Measurements from ENCODE around the gene ROR2.

Gene ROR2

GRCh38 chr9:91536211-91536691 is 413.8 kb downstream of the ROR2 start:
- no peak for ATAC-seq
- TF ChIP-seq ARNTL (CRISPR knock-in tag; IDR thresholded peaks at IDR 0.05; ENCODE audit: borderline replicate concordance, low read depth) (no peak), OSR1 (CRISPR knock-in tag; IDR thresholded peaks at IDR 0.05) (no peak), TCF4 (CRISPR knock-in tag; IDR thresholded peaks at IDR 0.05; ENCODE audit: borderline replicate concordance) (no peak), SNAI2 (CRISPR knock-in tag; IDR thresholded peaks at IDR 0.05) (no peak), ZC3H10 (CRISPR knock-in tag; IDR thresholded peaks at IDR 0.05) (no peak), ISL1 (CRISPR knock-in tag; IDR thresholded peaks at IDR 0.05) (no peak), CSDC2 (CRISPR knock-in tag; IDR thresholded peaks at IDR 0.05) (no peak), ESRRG (CRISPR knock-in tag; IDR thresholded peaks at IDR 0.05) (no peak), ZNF8 (CRISPR knock-in tag; IDR thresholded peaks at IDR 0.05) (no peak), ZNF565 (CRISPR knock-in tag; conservative IDR thresholded peaks at IDR 0.05; ENCODE audit: low read depth) (no peak), BACH2 (CRISPR knock-in tag; IDR thresholded peaks at IDR 0.05; ENCODE audit: borderline replicate concordance) (no peak), GLIS3 (CRISPR knock-in tag; IDR thresholded peaks at IDR 0.05) (no peak), ZFP3 (CRISPR knock-in tag; IDR thresholded peaks at IDR 0.05) (no peak), ZFP30 (CRISPR knock-in tag; IDR thresholded peaks at IDR 0.05) (no peak)
- TF ChIP-seq, protein P1, sequence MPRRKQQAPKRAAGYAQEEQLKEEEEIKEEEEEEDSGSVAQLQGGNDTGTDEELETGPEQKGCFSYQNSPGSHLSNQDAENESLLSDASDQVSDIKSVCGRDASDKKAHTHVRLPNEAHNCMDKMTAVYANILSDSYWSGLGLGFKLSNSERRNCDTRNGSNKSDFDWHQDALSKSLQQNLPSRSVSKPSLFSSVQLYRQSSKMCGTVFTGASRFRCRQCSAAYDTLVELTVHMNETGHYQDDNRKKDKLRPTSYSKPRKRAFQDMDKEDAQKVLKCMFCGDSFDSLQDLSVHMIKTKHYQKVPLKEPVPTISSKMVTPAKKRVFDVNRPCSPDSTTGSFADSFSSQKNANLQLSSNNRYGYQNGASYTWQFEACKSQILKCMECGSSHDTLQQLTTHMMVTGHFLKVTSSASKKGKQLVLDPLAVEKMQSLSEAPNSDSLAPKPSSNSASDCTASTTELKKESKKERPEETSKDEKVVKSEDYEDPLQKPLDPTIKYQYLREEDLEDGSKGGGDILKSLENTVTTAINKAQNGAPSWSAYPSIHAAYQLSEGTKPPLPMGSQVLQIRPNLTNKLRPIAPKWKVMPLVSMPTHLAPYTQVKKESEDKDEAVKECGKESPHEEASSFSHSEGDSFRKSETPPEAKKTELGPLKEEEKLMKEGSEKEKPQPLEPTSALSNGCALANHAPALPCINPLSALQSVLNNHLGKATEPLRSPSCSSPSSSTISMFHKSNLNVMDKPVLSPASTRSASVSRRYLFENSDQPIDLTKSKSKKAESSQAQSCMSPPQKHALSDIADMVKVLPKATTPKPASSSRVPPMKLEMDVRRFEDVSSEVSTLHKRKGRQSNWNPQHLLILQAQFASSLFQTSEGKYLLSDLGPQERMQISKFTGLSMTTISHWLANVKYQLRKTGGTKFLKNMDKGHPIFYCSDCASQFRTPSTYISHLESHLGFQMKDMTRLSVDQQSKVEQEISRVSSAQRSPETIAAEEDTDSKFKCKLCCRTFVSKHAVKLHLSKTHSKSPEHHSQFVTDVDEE (CRISPR knock-in tag; IDR thresholded peaks at IDR 0.05) = no peak
- TF ChIP-seq, protein P2, sequence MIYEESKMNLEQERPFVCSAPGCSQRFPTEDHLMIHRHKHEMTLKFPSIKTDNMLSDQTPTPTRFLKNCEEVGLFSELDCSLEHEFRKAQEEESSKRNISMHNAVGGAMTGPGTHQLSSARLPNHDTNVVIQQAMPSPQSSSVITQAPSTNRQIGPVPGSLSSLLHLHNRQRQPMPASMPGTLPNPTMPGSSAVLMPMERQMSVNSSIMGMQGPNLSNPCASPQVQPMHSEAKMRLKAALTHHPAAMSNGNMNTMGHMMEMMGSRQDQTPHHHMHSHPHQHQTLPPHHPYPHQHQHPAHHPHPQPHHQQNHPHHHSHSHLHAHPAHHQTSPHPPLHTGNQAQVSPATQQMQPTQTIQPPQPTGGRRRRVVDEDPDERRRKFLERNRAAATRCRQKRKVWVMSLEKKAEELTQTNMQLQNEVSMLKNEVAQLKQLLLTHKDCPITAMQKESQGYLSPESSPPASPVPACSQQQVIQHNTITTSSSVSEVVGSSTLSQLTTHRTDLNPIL (CRISPR knock-in tag; IDR thresholded peaks at IDR 0.05; ENCODE audit: low read depth) = no peak
- TF ChIP-seq, protein P3, sequence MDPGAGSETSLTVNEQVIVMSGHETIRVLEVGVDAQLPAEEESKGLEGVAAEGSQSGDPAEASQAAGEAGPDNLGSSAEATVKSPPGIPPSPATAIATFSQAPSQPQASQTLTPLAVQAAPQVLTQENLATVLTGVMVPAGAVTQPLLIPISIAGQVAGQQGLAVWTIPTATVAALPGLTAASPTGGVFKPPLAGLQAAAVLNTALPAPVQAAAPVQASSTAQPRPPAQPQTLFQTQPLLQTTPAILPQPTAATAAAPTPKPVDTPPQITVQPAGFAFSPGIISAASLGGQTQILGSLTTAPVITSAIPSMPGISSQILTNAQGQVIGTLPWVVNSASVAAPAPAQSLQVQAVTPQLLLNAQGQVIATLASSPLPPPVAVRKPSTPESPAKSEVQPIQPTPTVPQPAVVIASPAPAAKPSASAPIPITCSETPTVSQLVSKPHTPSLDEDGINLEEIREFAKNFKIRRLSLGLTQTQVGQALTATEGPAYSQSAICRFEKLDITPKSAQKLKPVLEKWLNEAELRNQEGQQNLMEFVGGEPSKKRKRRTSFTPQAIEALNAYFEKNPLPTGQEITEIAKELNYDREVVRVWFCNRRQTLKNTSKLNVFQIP (CRISPR knock-in tag; IDR thresholded peaks at IDR 0.05; ENCODE audit: borderline replicate concordance, low read depth) = no peak

GRCh38 chr9:91534374-91534773 is 415.7 kb downstream of the ROR2 start:
- no peak for TF ChIP-seq ESRRG (CRISPR knock-in tag; IDR thresholded peaks at IDR 0.05)
- no peak for TF ChIP-seq ZFP30 (CRISPR knock-in tag; IDR thresholded peaks at IDR 0.05)
- TF ChIP-seq CSRNP3 (CRISPR knock-in tag; IDR thresholded peaks at IDR 0.05) = no peak
- no peak for TF ChIP-seq RARB (CRISPR knock-in tag; IDR thresholded peaks at IDR 0.05)
- TF ChIP-seq ARNTL (CRISPR knock-in tag; IDR thresholded peaks at IDR 0.05; ENCODE audit: borderline replicate concordance, low read depth) = no peak
- no peak for TF ChIP-seq ZFP3 (CRISPR knock-in tag; IDR thresholded peaks at IDR 0.05)
- TF ChIP-seq, protein P1 (CRISPR knock-in tag; IDR thresholded peaks at IDR 0.05) = no peak
- TF ChIP-seq SNAI2 (CRISPR knock-in tag; IDR thresholded peaks at IDR 0.05) = no peak
- TF ChIP-seq ISL1 (CRISPR knock-in tag; IDR thresholded peaks at IDR 0.05) = no peak
- ATAC-seq = no peak

DNA sequence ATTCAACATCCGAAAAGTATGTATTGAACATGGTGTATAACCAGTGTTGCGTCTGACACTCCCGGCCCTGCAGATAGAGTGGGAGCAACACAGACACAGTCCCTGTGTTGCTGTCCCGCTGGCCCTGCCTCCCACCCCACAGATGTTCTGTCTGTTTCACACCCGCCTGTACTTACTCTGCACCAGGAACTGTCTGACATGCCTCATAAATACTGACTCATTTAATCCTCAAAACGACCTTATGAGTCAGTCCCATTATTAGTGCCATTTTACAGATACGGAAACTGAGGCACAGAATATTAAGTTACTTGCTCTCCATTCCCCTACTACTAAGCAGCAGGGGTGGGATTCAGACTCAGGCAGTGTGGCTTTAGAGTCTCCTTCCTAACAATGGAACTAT is 416.6 kb downstream of the ROR2 start:
- ATAC-seq = no peak
- TF ChIP-seq ARNTL (CRISPR knock-in tag; IDR thresholded peaks at IDR 0.05; ENCODE audit: borderline replicate concordance, low read depth) = no peak
- no peak for TF ChIP-seq ESRRG (CRISPR knock-in tag; IDR thresholded peaks at IDR 0.05)
- TF ChIP-seq PATZ1 (CRISPR knock-in tag; IDR thresholded peaks at IDR 0.05; ENCODE audit: borderline replicate concordance) = no peak
- no peak for TF ChIP-seq CSRNP3 (CRISPR knock-in tag; IDR thresholded peaks at IDR 0.05)
- no peak for TF ChIP-seq BACH2 (CRISPR knock-in tag; IDR thresholded peaks at IDR 0.05; ENCODE audit: borderline replicate concordance)
- TF ChIP-seq PPARA (CRISPR knock-in tag; IDR thresholded peaks at IDR 0.05; ENCODE audit: borderline replicate concordance) = no peak
- no peak for TF ChIP-seq ZFP3 (CRISPR knock-in tag; IDR thresholded peaks at IDR 0.05)
- no peak for TF ChIP-seq RARB (CRISPR knock-in tag; IDR thresholded peaks at IDR 0.05)
- no peak for TF ChIP-seq TOX (CRISPR knock-in tag; IDR thresholded peaks at IDR 0.05; ENCODE audit: borderline replicate concordance)
- TF ChIP-seq ZNF70 (CRISPR knock-in tag; IDR thresholded peaks at IDR 0.05) = no peak
- TF ChIP-seq ISL1 (CRISPR knock-in tag; IDR thresholded peaks at IDR 0.05) = no peak
- no peak for TF ChIP-seq GLIS3 (CRISPR knock-in tag; IDR thresholded peaks at IDR 0.05)
- TF ChIP-seq ZNF565 (CRISPR knock-in tag; conservative IDR thresholded peaks at IDR 0.05; ENCODE audit: low read depth) = no peak
- TF ChIP-seq ZC3H10 (CRISPR knock-in tag; IDR thresholded peaks at IDR 0.05) = no peak

Data from SK-N-SH treated with all-trans-retinoic acid at 6 μM for 48 hours (cell line).